ENCODE results near the gene SENP1.

Gene SENP1

GRCh38 chr12:48063530-48063929, 42.3 kb downstream of the SENP1 start:
- FAIRE-seq: no peak

DNA sequence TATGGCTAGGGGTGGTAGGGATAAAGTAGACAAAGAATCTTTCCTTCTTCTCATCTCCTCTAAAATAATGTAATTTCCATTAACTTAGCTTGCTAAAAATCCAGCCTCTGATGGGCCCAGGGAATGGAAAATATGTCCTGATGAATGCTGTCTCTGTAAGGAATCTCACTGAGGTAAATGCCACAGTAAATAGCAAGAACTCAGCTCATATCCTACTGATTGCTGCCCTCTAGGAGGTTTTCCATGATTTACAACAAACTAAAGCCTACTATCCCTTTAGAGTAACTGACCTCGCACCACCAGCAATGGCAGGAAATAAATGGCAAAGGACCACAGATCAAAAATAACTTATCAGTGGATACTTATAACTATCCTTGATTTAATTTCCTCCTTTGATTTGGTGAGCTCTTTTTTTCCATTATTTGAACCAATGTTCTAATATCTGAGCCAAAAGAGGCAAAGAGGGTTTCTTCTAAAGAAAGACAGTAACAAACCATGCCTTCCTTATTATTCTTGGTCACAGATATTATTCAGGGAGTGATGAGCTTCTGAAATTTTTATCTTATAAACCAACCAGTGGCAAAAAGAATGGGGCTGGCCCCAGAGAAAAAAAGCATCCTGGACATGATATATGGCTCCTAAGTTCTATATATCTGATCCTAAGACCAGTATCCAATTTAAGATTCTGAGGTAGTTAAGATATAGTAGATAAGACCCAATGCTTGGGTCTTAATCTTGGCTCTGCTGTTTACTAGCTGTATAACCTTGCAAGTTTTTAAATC, 43.8 kb downstream of the SENP1 start:
- FAIRE-seq: no peak

DNA sequence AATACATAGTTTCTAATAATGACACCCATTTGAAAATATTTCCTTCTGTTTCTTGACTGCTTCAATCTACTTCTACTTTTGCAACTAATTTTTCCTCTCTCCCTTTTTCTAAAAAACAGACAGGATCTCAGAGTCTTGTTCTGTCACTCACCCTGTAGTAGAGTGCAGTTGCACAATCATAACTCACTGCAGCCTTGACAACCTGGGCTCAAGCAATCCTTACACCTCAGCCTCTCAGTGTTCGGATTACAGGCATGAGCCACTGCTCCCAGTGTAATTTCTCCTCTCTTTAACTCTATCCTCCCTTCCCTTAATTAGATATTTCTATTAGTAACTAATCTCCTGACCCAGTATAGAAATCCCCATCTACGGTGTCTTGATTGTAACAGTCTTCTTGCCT, 45.4 kb downstream of the SENP1 start:
- FAIRE-seq: no peak

- FAIRE-seq: no peak
Measured at GRCh38 chr12:48058771-48059170, 47.1 kb downstream of the SENP1 start.

DNA sequence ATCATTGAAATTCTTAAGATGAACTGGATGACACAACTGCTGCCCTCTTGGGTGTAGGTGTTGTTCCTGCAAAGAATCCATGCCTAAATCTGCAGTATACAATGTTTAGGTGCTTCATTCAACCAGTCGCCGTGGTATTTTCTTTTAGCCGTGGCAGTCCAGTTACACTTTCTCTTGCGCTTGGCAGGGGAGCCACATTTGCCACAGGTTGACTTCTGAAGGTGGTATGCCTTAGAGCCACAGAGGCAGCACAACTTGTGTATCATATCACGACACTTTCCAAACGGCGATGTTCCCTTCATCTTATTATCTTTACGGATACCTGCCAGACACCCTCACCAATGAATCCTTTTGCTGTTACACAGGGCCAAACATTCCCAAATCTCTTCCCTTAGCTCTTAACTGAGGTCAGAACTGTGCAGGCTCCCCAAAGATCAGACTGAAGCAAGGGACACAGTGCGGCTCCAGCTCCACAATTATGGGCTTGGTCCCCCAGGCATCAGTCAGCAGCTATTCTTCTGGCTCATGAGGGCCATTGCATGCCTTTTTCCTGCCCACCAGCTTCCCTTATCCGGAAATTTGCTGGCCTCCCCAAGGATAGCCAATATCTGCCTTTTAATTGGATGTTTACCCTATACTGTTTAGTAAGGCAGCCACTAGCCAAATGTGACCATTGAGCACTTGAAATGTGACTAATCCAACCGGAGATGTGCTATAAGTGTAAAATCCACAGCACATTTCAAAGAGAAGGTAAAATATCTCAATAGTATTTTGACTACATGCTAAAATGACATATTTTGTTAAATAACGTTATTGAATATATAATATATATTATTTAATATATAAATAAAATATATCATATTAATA, 50.7 kb downstream of the SENP1 start:
- FAIRE-seq: no peak

DNA sequence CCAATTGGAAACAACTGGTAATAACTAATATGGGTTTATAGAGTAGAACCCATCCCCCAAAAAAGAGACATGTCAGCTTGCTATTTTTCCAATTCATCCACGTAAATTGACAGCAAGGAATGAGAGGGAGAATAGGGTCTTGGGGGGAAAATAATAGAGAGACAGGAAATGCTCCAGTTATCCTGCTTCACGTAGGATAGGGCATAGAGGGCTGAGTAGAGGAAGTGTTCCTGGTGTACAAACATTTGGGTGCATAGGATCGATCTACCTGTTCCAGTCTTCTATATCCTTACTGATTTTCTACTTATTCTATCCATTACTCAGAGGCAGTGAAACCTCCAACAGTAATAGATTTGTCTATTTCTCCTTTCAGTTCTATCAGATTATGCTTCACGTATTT, 52.0 kb downstream of the SENP1 start:
- no peak for FAIRE-seq

DNA sequence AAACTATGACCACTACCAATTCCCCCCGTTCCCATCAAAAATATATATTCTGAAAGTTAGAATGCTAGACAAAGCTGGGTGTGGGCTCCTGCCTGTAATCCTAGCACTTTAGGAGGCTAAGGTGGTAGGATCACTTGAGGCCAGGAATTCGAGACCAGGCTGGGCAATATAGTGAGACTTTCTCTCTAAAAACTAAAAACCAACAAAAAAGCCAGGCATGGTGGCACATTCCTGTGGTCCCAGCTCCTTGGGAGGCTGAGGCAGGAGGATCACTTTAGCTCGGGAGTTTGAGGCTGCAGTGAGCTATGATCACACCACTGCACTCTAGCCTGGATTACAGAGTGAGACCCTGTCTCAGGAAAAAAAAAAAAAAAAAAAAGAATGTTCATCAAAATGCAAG, 52.8 kb downstream of the SENP1 start:
- no peak for FAIRE-seq

GRCh38 chr12:48051681-48052080, 54.2 kb downstream of the SENP1 start:
- FAIRE-seq: no peak

DNA sequence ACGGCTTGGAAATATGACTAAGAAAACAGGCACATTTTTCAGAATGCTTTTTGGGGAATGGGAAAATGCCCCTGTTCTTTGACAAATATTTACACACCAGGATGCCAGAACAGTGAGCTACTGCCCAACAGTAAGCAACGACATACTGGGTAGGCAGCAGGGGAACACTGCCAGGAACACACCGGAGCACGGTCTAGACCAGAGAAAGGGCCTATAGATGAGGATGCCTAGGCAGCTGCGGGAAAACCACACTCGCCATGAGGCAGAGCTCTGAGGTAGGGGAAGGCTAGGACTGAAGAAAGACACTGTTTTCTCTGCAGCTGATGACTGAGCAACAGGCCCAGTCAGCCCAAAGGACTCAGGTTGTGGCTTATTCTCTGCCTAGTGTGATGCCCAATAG, 55.7 kb downstream of the SENP1 start:
- no peak for FAIRE-seq

DNA sequence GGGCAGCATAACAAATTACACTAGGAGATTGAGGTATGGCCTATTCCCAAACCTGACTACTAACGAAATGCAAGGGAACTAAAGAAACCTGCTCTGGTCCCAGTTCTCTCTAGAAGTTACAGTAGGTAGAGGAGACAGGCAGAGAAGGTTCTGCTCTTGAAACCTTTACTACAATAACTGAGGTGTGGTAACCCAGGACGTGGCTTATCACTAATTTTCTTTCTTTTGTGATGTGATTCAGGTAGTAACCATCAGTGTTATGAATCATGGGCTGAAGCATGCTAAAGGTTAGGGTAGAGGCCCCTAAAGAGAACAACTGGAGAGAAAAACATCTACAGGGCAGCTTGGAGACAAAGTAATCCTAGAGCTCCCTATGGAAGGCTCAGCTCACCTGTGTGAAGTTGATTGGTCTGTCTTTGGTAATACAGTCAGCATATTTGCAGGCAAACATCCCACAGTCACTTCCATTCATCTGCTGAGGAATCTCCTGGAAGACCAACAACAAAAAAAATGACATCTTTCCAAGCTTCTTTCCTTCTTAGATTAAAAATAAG, 59.8 kb downstream of the SENP1 start:
- no peak for FAIRE-seq

- FAIRE-seq: no peak
Measured at GRCh38 chr12:48045061-48045846, 60.6 kb downstream of the SENP1 start.

- FAIRE-seq: no peak
Measured at GRCh38 chr12:48044396-48044795, 61.5 kb downstream of the SENP1 start.

GRCh38 chr12:48043771-48044170, 62.1 kb downstream of the SENP1 start:
- FAIRE-seq: no peak

DNA sequence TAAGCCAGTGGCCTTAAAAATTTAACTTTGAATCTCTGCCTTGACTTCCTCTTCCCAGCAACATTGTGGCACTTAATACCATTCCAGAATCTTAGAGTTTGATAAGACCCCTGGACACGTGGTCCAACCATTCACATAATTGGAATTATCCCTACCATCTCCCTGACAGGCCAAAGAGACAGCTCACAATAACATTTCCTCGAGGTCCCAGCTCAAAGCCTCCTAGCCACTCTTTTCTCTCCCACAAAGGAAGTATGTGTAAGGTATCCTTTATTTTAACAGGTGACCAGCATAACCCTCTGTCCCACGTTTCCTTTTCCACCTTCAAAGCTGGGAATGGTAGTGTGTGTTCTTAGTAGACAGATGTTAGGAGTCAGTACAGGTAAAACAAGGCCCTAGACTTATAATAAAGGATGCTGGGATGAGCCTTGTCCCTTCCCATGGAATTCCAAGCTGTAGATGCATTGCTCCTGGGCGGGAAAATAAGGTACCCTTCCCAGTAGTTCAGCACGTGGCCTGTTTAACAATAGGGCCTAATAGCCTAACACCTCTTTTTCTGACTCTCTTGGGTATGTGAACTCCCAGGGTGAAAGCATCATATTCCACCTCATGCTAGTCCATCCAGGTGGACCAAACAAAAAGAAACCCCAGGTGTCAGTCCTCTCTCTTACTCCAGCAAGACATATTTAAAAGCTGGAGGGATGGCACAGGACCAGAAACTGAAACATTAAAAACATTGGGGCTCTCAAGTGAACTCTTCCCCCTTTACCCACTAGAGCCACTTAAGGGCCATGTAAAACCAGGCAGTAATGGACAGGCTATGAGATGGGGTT, 64.1 kb downstream of the SENP1 start:
- no peak for FAIRE-seq

- FAIRE-seq: no peak
Measured at GRCh38 chr12:48040354-48040753, 65.5 kb downstream of the SENP1 start.

DNA sequence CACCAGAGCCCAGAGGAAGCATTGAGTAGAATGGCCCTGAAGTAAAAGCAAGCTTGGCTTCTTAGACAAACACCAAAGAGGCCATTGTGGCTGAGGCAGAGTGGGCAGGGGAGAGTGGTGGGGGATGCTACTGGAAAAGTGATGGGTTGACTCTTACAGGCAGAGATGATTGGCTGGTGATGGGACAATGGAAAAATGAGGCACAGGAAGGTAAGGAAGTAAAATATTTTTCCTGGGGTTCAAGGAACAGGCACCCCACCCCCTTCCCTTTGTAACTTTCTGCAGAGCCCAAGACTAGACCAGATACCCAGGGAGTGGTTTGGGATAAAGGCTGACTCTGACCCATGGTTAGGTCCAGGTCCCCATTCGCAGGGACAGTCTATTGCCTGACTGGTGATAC, 66.7 kb downstream of the SENP1 start:
- FAIRE-seq: no peak

- no peak for FAIRE-seq
Measured at GRCh38 chr12:48038085-48038484, 67.8 kb downstream of the SENP1 start.

DNA sequence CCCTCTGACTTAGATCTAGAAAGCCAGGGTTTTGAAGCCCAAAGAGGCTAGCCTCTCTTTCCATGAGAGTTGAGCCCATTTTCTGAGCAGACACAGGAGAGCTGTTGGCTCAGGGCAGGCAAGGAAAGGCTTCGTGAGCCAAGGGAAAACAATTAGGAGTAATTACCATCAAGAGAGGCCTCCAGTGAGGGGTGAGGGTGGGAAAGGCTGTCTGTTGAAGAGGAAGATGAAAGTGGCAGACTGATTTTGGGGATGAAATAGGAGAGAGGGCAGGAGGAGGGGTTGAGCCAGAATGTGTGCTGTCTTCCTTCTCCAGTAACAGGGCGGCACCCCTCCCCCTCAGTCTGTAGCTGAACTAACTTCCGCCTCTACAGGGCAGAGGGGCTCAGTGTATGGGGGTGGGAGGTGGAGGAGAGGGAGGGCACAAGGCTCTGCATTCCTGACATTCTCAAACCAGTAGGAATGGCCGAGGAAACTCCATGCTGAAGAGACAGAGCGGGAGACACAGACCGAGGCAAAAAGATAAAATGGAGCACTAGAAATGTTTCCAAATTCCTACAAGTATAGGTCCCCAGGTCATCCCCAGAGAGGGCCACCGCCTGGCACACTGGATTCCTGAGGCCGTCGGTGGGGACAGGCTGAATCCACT, 68.5 kb downstream of the SENP1 start:
- FAIRE-seq: no peak

GRCh38 chr12:48036818-48037217, 69.1 kb downstream of the SENP1 start:
- FAIRE-seq: no peak

- no peak for FAIRE-seq
Measured at GRCh38 chr12:48034835-48035805, 70.8 kb downstream of the SENP1 start.
